Measurements from ENCODE around the gene KRT75.

- no peak for TF ChIP-seq CTCF (conservative IDR thresholded peaks at IDR 0.05; ENCODE audit: low read depth, low read length)
- no peak for TF ChIP-seq EZH2 (IDR thresholded peaks at IDR 0.05; ENCODE audit: borderline replicate concordance, low read depth, low read length, poor library complexity, severe bottlenecking)
Measured at GRCh38 chr12:52416795-52417194, 17.4 kb downstream of the KRT75 start.

All from A673 (cell line).